Adrenal gland (tissue), 12 donors: ENCODE results near the gene CD247. TPM values are rescaled to one million over a fixed set of nuclear protein-coding genes. Genes with fewer than 3 reads are reported as not detected.

ENCODE experiments used
- DNase-seq, 7 donors: peaks; one replicate each; pipeline ENCODE4 v3.0.0-alpha.2; 2019 to 2020
- H3K27ac ChIP-seq, 5 donors: fragments of 200-600 bp; sonication (generic) in 4 of 5; 1 replicate in 3 of 5; 2 replicates in 2 of 5; pipeline versions ENCODE4 v1.5.1 to v1.8.0; 2016 to 2020; ENCODE audit warnings: mild to moderate bottlenecking in 1 of 5
- H3K27me3 ChIP-seq: fragments of 200-600 bp; 2 replicates; pipeline ENCODE4 v1.8.0; 2021
- H3K36me3 ChIP-seq, 2 donors: fragments of 200-600 bp; replicated peaks in 1 of 2; 1 replicate in 1 of 2; 2 replicates in 1 of 2; pipeline versions ENCODE4 v1.5.1 to v1.8.0; 2018 to 2022
- H3K4me1 ChIP-seq, 2 donors: fragments of 200-600 bp; replicated peaks in 1 of 2; 1 replicate in 1 of 2; 2 replicates in 1 of 2; pipeline versions ENCODE4 v1.5.1 to v1.8.0; 2018 to 2021
- H3K4me3 ChIP-seq, 4 donors: fragments of 200-600 bp; sonication (generic) in 3 of 4; one replicate each; pipeline ENCODE4 v1.5.1; 2016 to 2018
- H3K9me3 ChIP-seq, 3 donors: fragments of 200-600 bp; sonication (generic) in 1 of 3; replicated peaks in 1 of 3; 1 replicate in 2 of 3; 2 replicates in 1 of 3; pipeline versions ENCODE4 v1.5.1 to v1.8.0; 2016 to 2021
- POLR2A ChIP-seq, 2 donors: fragments of 450-650 bp; IDR thresholded peaks; one replicate each; pipeline ENCODE4 v1.6.1; 2017; ENCODE audit warnings: antibody characterized with exemption in 2 of 2, mild to moderate bottlenecking in 2 of 2, moderate library complexity in 1 of 2
- WGBS, 4 donors: extraction: QIAGEN DNeasy Blood & Tissue Kit in 2 of 4; methylation state at CpG; one replicate each; pipeline versions ENCODE4 v1.1.5 to v1.1.7; 2013 to 2017; 5-methylcytosine and 5-hydroxymethylcytosine counted together
- intact Hi-C, 2 donors: fragments of 100-400 bp; cut with DNase I; formaldehyde crosslinking; loops; one replicate each; pipeline versions ENCODE4 v1.14.1 to v1.15.0; 2022 to 2023
- polyA plus RNA-seq, 3 donors: library from polyadenylated mRNA; stranded (reverse); fragments of 200-250 nt in 2 of 3; fragments of 350-450 nt in 1 of 3; fragmentation: Illumina TruSeq in 1 of 3; extraction: RNeasy Lipid Tissue Mini Kit (QIAGEN cat#74804) in 1 of 3; gene quantifications; one replicate each; pipeline ENCODE4 v1.2.3, GENCODE V29; 2013 to 2014
- total RNA-seq, 9 donors: library from RNA; depleted of rRNA in 4 of 9; stranded (reverse); fragments of >200 nt in 4 of 9; fragments of 120-200 nt in 1 of 9; fragmentation: NEBNext Ultra II Directional in 1 of 9; extraction: Animal tissue kit (Norgen Biotek cat#: 25700) in 1 of 9; gene quantifications; one replicate each; pipeline versions ENCODE4 v1.1.0 to v1.2.4, GENCODE V29; 2013 to 2023
- TF ChIP-seq, protein P1 (sequence below), 6 experiments: fragments of 450-650 bp in 4 of 6; fragments of 200-600 bp in 2 of 6; sonication (generic) in 1 of 6; IDR thresholded peaks; 1 replicate in 5 of 6; 2 replicates in 1 of 6; pipeline versions ENCODE4 v1.5.1 to v1.8.0; 2016 to 2021; ENCODE audit warnings: antibody characterized with exemption in 6 of 6, mild to moderate bottlenecking in 2 of 6, moderate library complexity in 1 of 6
- donor health status: healthy with polysubstance abuse.
- donor health status: Bipolar disorder and iron deficiency.
- donor health status: DM: yes; HTN: yes; CAD: no.
- donor health status: DM: no; HTN: no; CAD: no.
- donor health status: DM: no; HTN: no; CAD: no.
- donor health status: DM: yes; HTN: yes; CAD: no.

CD247 gene
- total and polyA plus RNA-seq, 12 donors, result 0.26 to 2.3 (median 1.2) TPM; not detected in 1

DNA sequence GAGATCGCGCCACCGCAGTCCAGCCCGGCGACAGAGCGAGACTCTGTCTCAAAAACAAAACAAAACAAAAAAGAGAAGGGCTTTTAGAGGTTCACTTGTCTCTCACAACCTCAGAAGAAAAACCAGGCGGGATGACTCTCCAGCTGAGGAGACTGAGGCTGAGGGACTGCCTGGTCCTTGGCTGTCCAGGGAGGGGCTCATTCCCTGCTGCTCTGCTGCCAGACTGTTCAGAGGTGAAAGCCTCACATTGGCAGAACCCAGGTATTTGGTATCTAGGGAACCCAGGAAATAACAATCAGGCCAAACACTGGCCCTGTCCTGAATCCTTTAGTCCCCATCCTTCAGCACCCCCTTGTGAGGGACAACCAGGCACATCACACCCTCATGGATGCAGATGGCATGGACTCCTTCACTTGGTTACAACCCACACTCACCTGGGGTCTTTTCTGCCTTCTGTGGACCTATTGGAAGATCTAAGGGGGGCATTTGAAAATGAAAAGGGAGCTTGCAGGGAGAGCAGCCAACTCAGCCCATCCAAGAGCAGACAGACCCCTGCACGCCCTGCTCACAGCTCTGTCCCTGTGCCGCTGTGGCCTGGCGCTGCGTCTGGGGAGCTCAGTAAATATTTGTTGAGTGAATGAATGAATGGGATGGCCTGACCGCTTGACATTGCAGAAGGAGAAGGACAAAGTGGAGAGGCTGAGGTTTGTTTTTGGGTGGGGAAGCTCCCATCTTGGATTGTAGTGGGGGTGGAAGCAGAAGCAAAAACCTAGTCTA lies 33.4 kb downstream of the CD247 start:
- WGBS, 4 donors, result 80 to 94% (median 89%) methylated on average over 12 of the region's 12 CpGs
- Histone ChIP-seq H3K9me3 (no peaks in the 10 kb centered on the region), H3K4me3 (no peak overlapping the region), H3K36me3 (no peaks in the 10 kb centered on the region), H3K4me1 (no peaks in the 10 kb centered on the region), H3K27ac (no peak overlapping the region), H3K27me3 (no peaks in the 10 kb centered on the region)
- DNase-seq, result no peak
- intact Hi-C loops, result no loop called here
- TF ChIP-seq, protein P1, sequence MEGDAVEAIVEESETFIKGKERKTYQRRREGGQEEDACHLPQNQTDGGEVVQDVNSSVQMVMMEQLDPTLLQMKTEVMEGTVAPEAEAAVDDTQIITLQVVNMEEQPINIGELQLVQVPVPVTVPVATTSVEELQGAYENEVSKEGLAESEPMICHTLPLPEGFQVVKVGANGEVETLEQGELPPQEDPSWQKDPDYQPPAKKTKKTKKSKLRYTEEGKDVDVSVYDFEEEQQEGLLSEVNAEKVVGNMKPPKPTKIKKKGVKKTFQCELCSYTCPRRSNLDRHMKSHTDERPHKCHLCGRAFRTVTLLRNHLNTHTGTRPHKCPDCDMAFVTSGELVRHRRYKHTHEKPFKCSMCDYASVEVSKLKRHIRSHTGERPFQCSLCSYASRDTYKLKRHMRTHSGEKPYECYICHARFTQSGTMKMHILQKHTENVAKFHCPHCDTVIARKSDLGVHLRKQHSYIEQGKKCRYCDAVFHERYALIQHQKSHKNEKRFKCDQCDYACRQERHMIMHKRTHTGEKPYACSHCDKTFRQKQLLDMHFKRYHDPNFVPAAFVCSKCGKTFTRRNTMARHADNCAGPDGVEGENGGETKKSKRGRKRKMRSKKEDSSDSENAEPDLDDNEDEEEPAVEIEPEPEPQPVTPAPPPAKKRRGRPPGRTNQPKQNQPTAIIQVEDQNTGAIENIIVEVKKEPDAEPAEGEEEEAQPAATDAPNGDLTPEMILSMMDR (IDR thresholded peaks at IDR 0.05), result no peak
- TF ChIP-seq POLR2A (IDR thresholded peaks at IDR 0.05), result no peak

DNA sequence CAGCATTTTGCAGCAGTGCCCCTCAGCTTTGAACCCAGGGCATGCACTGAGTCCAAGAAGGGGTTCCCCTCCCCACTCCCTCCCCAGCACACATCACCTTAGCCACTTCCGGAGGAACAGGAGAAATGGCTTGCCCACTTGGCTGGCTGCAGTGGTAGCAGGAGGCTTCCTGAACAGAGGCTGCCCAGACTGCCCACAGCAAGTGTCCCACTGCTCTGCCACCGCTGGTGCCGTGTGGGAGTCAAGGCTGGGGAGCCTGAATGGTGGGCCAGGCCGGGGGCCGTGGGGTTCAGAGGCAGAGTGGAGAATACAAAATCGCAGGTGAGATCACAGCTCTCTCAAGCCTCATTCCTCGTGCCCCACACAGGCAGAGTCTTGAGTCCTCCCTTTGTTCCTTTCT lies 34.5 kb downstream of the CD247 start:
- no peaks in the 10 kb centered on the region for H3K36me3 ChIP-seq
- H3K27me3 ChIP-seq, result no peaks in the 10 kb centered on the region
- H3K27ac ChIP-seq, result no peak overlapping the region
- no peak for DNase-seq
- intact Hi-C loops, result no loop called here
- H3K9me3 ChIP-seq, result no peaks in the 10 kb centered on the region
- 75 to 83% (median 78%) methylated on average over 6 to 7 of the region's 7 CpGs for WGBS, 4 donors
- TF ChIP-seq, protein P1 (IDR thresholded peaks at IDR 0.05), result no peak
- TF ChIP-seq POLR2A (IDR thresholded peaks at IDR 0.05), result no peak
- no peaks in the 10 kb centered on the region for H3K4me1 ChIP-seq
- no peak overlapping the region for H3K4me3 ChIP-seq

DNA sequence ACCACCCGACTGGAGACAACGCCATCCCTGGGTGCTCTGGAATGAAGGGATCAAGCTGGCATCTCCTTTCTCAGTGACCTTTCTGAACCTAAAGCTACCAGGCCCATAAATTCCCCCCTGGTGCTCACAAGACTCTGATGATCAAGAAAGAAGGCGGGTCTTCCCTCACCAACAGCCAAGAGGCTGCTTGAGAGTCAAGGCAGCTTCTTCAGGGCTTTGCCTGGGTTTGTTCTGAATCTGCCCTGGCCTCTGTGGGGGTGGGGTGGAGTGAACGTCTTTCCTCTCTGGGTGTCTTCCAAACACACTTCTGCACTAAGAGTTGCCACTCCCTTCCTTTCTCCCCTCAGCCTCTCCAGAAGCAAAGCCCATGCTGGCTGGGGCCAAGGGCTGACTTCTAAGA lies 36.1 kb downstream of the CD247 start:
- intact Hi-C loops, result no loop called here
- no peak for DNase-seq
- no peak for TF ChIP-seq POLR2A (IDR thresholded peaks at IDR 0.05)
- TF ChIP-seq, protein P1 (IDR thresholded peaks at IDR 0.05), result no peak
- H3K27me3 ChIP-seq, result no peaks in the 10 kb centered on the region
- no peaks in the 10 kb centered on the region for H3K4me1 ChIP-seq
- WGBS, 4 donors, result 67 to 83% (median 76%) methylated on average over 4 of the region's 4 CpGs
- no peak overlapping the region for H3K4me3 ChIP-seq
- H3K9me3 ChIP-seq, result no peaks in the 10 kb centered on the region
- no peak overlapping the region for H3K27ac ChIP-seq
- no peaks in the 10 kb centered on the region for H3K36me3 ChIP-seq

DNA sequence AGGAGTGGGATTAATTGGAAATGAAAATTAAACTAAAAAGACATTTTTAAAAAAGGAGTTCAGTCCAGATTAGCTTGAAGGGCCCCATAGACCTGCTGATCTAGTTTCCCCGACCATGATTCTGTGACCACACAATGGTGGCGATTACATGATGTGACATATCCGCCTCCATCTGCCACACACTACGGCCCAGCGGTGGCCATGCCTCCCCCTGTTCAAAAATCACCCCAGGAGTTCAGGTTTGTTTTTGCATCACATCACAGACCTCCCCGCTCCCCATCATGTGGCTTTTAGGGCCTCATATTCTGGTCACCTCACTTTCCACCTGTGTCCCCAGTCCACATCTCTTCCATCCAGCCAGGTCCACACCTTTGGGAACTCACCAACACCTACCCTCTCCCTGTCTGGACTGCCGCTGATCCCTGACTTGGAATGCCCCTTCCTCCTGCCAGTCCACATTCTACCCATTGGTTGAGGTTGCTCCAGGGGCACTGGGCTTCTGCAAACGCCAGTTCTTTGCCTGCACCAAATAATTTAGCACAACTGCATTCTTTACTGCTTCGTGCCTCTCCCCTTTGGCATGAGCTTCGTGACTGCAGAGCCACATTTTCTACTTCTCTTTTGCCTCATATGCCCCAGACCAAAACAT lies 38.9 kb downstream of the CD247 start:
- no peak for DNase-seq

More for the DNA sequence above, 38.9 kb downstream of the CD247 start:
- no peaks in the 10 kb centered on the region for H3K36me3 ChIP-seq
- no peaks in the 10 kb centered on the region for H3K4me1 ChIP-seq
- TF ChIP-seq, protein P1 (IDR thresholded peaks at IDR 0.05), result no peak
- no peak for TF ChIP-seq POLR2A (IDR thresholded peaks at IDR 0.05)
- no peak overlapping the region for H3K27ac ChIP-seq
- peaks cover 6% of the 10 kb centered on the region for H3K27me3 ChIP-seq
- WGBS, 4 donors, result 84 to 90% (median 88%) methylated on average over 10 of the region's 10 CpGs
- no peak overlapping the region for H3K4me3 ChIP-seq
- no peaks in the 10 kb centered on the region for H3K9me3 ChIP-seq
- intact Hi-C loops, result no loop called here
